CD14-positive monocyte (primary cell): ENCODE measurements around the gene WNT11. TPM values are rescaled to one million over a fixed set of nuclear protein-coding genes. Genes with fewer than 3 reads are reported as not detected.

Source experiments
- DNase-seq, 3 donors: peaks; one replicate each; pipeline ENCODE4 v3.0.0-alpha.2; 2011 to 2022
- H2AFZ ChIP-seq: 2 replicates; pipeline ENCODE4 v1.6.0; 2012; ENCODE audit warnings: mild to moderate bottlenecking, low read depth, low read length, inconsistent platforms; ENCODE audit not compliant: insufficient read depth, poor library complexity, severe bottlenecking
- H3K27ac ChIP-seq, 2 donors: 1 replicate in 1 of 2; 2 replicates in 1 of 2; pipeline ENCODE4 v1.5.1; 2012 to 2013; ENCODE audit warnings: low read length in 2 of 2, control low read depth in 1 of 2, inconsistent platforms in 1 of 2, low read depth in 1 of 2, mild to moderate bottlenecking in 1 of 2
- H3K27me3 ChIP-seq, 2 donors: one replicate each; pipeline versions ENCODE4 v1.6.0 to v1.6.1; 2011 to 2013; ENCODE audit warnings: low read length in 2 of 2; ENCODE audit not compliant: control insufficient read depth in 2 of 2, insufficient read depth in 2 of 2
- H3K36me3 ChIP-seq, 2 donors: replicated peaks in 1 of 2; 1 replicate in 1 of 2; 2 replicates in 1 of 2; pipeline versions ENCODE4 v1.5.1 to v1.6.1; 2012 to 2013; ENCODE audit warnings: low read length in 2 of 2, control low read depth in 1 of 2, inconsistent platforms in 1 of 2, mild to moderate bottlenecking in 1 of 2; ENCODE audit not compliant: insufficient read depth in 2 of 2, control insufficient read depth in 1 of 2
- H3K4me1 ChIP-seq, 2 donors: 1 replicate in 1 of 2; 2 replicates in 1 of 2; pipeline versions ENCODE4 v1.5.1 to v1.6.1; 2012 to 2013; ENCODE audit warnings: low read length in 2 of 2, control low read depth in 1 of 2, inconsistent platforms in 1 of 2, mild to moderate bottlenecking in 1 of 2, moderate library complexity in 1 of 2; ENCODE audit not compliant: insufficient read depth in 2 of 2, control insufficient read depth in 1 of 2
- H3K4me2 ChIP-seq: replicated peaks from 2 replicates; pipeline ENCODE3; 2012; ENCODE audit warnings: low read length, moderate library complexity, mild to moderate bottlenecking; ENCODE audit not compliant: poor library complexity, severe bottlenecking; ENCODE audit errors: extremely low read depth
- H3K4me3 ChIP-seq, 3 experiments: fragments of 200-600 bp in 1 of 3; sonication (generic) in 1 of 3; replicated peaks in 1 of 3; 1 replicate in 2 of 3; 2 replicates in 1 of 3; pipeline ENCODE4 v1.5.1; 2011 to 2013; ENCODE audit warnings: low read length in 3 of 3, mild to moderate bottlenecking in 3 of 3, control low read depth in 2 of 3, low read depth in 2 of 3, inconsistent platforms in 1 of 3, moderate library complexity in 1 of 3
- H3K79me2 ChIP-seq: 2 replicates; pipeline ENCODE4 v1.6.0; 2012; ENCODE audit warnings: mild to moderate bottlenecking, control low read depth, inconsistent platforms, low read length, moderate library complexity; ENCODE audit not compliant: insufficient read depth
- H3K9ac ChIP-seq: 2 replicates; pipeline ENCODE4 v1.6.0; 2017; ENCODE audit warnings: low read length, mild to moderate bottlenecking; ENCODE audit not compliant: insufficient read depth, poor library complexity, severe bottlenecking
- H3K9me3 ChIP-seq, 2 donors: replicated peaks in 1 of 2; 1 replicate in 1 of 2; 2 replicates in 1 of 2; pipeline versions ENCODE4 v1.5.1 to v1.6.1; 2012 to 2013; ENCODE audit warnings: low read length in 2 of 2, control low read depth in 1 of 2; ENCODE audit not compliant: control insufficient read depth in 1 of 2, insufficient read depth in 1 of 2
- H4K20me1 ChIP-seq: 2 replicates; pipeline ENCODE4 v1.6.0; 2012; ENCODE audit warnings: mild to moderate bottlenecking, low read length, control low read depth, moderate library complexity; ENCODE audit not compliant: insufficient read depth
- H3K27ac Mint-ChIP-seq, 7 donors: one replicate each; pipeline ENCODE4 v1.8.0; 2020; ENCODE audit warnings: mild to moderate bottlenecking in 7 of 7, mixed read lengths in 7 of 7, moderate library complexity in 6 of 7, inconsistent platforms in 2 of 7
- H3K27me3 Mint-ChIP-seq, 3 donors: one replicate each; pipeline ENCODE4 v1.8.0; 2021 to 2022; ENCODE audit warnings: low read depth in 3 of 3, mild to moderate bottlenecking in 3 of 3, mixed read lengths in 3 of 3, moderate library complexity in 3 of 3, inconsistent platforms in 1 of 3
- H3K36me3 Mint-ChIP-seq, 2 donors: one replicate each; pipeline ENCODE4 v1.8.0; 2020; ENCODE audit warnings: mixed read lengths in 2 of 2, inconsistent platforms in 1 of 2, mild to moderate bottlenecking in 1 of 2
- H3K4me1 Mint-ChIP-seq: one replicate; pipeline ENCODE4 v1.8.0; 2020; ENCODE audit warnings: mild to moderate bottlenecking, mixed read lengths
- H3K4me3 Mint-ChIP-seq, 2 donors: one replicate each; pipeline ENCODE4 v1.8.0; 2020; ENCODE audit warnings: mild to moderate bottlenecking in 2 of 2, mixed read lengths in 2 of 2, moderate library complexity in 1 of 2
- H3K9me3 Mint-ChIP-seq, 7 donors: one replicate each; pipeline ENCODE4 v1.8.0; 2020 to 2022; ENCODE audit warnings: mixed read lengths in 7 of 7, mild to moderate bottlenecking in 6 of 7, moderate library complexity in 6 of 7, inconsistent platforms in 2 of 7
- WGBS: methylation state at CpG from one replicate; pipeline ENCODE4 v1.1.5; 2013; ENCODE audit warnings: missing lambda C conversion rate; ENCODE audit not compliant: insufficient coverage; 5-methylcytosine and 5-hydroxymethylcytosine counted together
- intact Hi-C, 2 donors: fragments of 100-400 bp; cut with micrococcal nuclease; formaldehyde crosslinking; loops; one replicate each; pipeline versions ENCODE4 v1.15.0 to v1.15.1; 2023
- polyA plus RNA-seq, 3 donors: library from polyadenylated mRNA; depleted of rRNA in 1 of 3; unstranded in 2 of 3; stranded (reverse) in 1 of 3; fragments of 300-500 nt in 2 of 3; fragments of >200 nt in 1 of 3; fragmentation: Illumina TruSeq in 2 of 3; gene quantifications; 1 replicate in 2 of 3; 2 replicates in 1 of 3; pipeline ENCODE4 v1.2.3, GENCODE V29; 2012 to 2021
- TF ChIP-seq, protein P1 (sequence below): fragments of 200-600 bp; IDR thresholded peaks from one replicate; pipeline ENCODE4 v1.8.0; 2022; ENCODE audit warnings: antibody characterized with exemption, mild to moderate bottlenecking

The WNT11 gene
- polyA plus RNA-seq, 3 donors = 0.09 to 0.24 (median 0.21) TPM

GRCh38 chr11:76249195-76249741 lies 43.0 kb upstream of the WNT11 start:
- Histone ChIP-seq H3K9me3 (peaks cover 0 to 15% of the 10 kb centered on the region in 2 donors), H3K4me1 (peaks cover 39 to 41% of the 10 kb centered on the region in 2 donors), H3K9ac (no peak overlapping the region), H4K20me1 (no peaks in the 10 kb centered on the region), H3K27ac (no peak overlapping the region), H3K4me2 (no peak overlapping the region), H3K27me3 (no peaks in the 10 kb centered on the region), H2AFZ (no peak overlapping the region), H3K79me2 (no peaks in the 10 kb centered on the region), H3K36me3 (no peaks in the 10 kb centered on the region), H3K4me3 (no peak overlapping the region)
- intact Hi-C loops = no loop called here
- 59% methylated on average over 3 of the region's 3 CpGs for WGBS
- Mint-ChIP-seq H3K27me3 (peaks cover 1 to 3% (median 2%) of the 10 kb centered on the region in 3 donors), H3K4me3 (no peak overlapping the region), H3K9me3 (peaks cover 0 to 12% (median 8%) of the 10 kb centered on the region in 7 donors), H3K4me1 (peaks cover 45% of the 10 kb centered on the region), H3K36me3 (no peaks in the 10 kb centered on the region), H3K27ac (peak overlapping the region in 2 of 7 donors; percentile 62 to 74)
- no peak for DNase-seq
- TF ChIP-seq, protein P1, sequence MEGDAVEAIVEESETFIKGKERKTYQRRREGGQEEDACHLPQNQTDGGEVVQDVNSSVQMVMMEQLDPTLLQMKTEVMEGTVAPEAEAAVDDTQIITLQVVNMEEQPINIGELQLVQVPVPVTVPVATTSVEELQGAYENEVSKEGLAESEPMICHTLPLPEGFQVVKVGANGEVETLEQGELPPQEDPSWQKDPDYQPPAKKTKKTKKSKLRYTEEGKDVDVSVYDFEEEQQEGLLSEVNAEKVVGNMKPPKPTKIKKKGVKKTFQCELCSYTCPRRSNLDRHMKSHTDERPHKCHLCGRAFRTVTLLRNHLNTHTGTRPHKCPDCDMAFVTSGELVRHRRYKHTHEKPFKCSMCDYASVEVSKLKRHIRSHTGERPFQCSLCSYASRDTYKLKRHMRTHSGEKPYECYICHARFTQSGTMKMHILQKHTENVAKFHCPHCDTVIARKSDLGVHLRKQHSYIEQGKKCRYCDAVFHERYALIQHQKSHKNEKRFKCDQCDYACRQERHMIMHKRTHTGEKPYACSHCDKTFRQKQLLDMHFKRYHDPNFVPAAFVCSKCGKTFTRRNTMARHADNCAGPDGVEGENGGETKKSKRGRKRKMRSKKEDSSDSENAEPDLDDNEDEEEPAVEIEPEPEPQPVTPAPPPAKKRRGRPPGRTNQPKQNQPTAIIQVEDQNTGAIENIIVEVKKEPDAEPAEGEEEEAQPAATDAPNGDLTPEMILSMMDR = no peak

DNA sequence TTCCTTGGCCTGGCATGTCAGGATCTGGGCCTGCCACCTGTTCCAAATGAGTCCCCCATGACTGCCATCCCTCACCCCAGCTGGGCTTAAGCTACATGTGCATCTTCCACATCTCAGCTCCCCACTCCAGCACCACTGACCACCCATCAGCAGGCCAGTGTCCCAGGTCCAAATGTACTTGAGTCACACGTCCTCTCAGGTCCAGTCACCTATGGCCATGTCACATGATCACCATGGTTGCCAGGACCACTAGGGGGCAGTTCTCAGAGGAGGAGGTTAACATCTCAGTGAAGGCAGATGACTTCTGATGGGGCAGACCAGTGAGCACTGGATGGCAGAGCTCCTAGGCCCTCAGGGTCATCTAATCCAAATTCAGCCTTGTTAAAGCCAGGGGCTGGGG lies 41.9 kb upstream of the WNT11 start:
- no peaks in the 10 kb centered on the region for H3K79me2 ChIP-seq
- Mint-ChIP-seq H3K4me3 (no peak overlapping the region), H3K27me3 (peaks cover 1 to 3% (median 2%) of the 10 kb centered on the region in 3 donors), H3K27ac (peak overlapping the region in 1 of 7 donors; percentile 23), H3K9me3 (peaks cover 0 to 12% (median 8%) of the 10 kb centered on the region in 7 donors), H3K36me3 (no peaks in the 10 kb centered on the region), H3K4me1 (peaks cover 44% of the 10 kb centered on the region)
- peak in 1 of 3 donors; percentile 30 for DNase-seq
- no peak overlapping the region for H3K9ac ChIP-seq
- H3K4me3 ChIP-seq = no peak overlapping the region
- peaks cover 39 to 41% of the 10 kb centered on the region in 2 donors for H3K4me1 ChIP-seq
- WGBS = 100% methylated on average over 1 of the region's 1 CpG
- no peak overlapping the region for H3K4me2 ChIP-seq
- no peaks in the 10 kb centered on the region for H4K20me1 ChIP-seq
- TF ChIP-seq, protein P1 = no peak
- no peaks in the 10 kb centered on the region for H3K27me3 ChIP-seq
- peaks cover 0 to 15% of the 10 kb centered on the region in 2 donors for H3K9me3 ChIP-seq
- H2AFZ ChIP-seq = no peak overlapping the region
- no peaks in the 10 kb centered on the region for H3K36me3 ChIP-seq
- H3K27ac ChIP-seq = no peak overlapping the region
- intact Hi-C loops = no loop called here
